ENCODE data around the gene PCYT1A.

PCYT1A gene

DNA sequence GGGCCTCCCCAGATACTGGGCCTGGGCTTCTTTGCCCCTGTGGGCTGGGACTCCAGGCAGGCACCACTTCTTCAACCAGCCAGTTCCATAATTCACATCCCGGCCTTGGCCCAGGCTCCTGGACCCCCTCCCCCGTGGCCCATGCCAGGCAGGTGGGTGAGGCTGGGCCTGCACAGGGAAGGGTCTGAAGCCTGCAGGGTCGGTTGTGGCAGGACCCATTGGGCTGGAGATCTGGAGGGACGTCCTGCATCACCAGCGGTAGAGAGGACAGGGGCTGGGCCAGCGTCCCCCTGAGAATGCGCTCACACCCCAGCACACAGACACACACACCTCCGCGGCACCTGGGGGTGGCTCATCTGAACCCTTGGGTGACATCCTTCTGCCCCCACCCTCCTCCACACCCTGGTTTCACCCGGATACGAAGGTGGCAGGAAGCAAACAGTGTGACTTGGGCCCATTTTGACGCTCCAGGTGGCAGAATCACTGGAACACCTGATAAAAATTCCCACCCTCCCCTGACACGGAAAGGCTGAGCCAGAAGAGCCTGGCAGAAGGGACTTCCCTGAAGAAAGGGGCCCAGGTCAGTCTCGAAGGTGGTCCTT is 91.8 kb downstream of the PCYT1A start:
- Histone ChIP-seq H3K36me3 (ENCODE audit: control insufficient read depth, insufficient read depth, low read length) (no peaks in the 10 kb centered on the region), H3K27me3 (ENCODE audit: control insufficient read depth, insufficient read depth, low read length) (no peaks in the 10 kb centered on the region), H3K9me3 (ENCODE audit: control insufficient read depth, low read length) (no peaks in the 10 kb centered on the region), H3K9ac (no peak overlapping the region), H3K4me3 (ENCODE audit: low read depth, low read length) (no peak overlapping the region), H3K27ac (no peak overlapping the region), H3K79me2 (no peaks in the 10 kb centered on the region), H2AFZ (no peak overlapping the region), H3K4me1 (no peaks in the 10 kb centered on the region), H3K4me2 (ENCODE audit: low read length) (no peak overlapping the region)
- TF ChIP-seq, protein P1, sequence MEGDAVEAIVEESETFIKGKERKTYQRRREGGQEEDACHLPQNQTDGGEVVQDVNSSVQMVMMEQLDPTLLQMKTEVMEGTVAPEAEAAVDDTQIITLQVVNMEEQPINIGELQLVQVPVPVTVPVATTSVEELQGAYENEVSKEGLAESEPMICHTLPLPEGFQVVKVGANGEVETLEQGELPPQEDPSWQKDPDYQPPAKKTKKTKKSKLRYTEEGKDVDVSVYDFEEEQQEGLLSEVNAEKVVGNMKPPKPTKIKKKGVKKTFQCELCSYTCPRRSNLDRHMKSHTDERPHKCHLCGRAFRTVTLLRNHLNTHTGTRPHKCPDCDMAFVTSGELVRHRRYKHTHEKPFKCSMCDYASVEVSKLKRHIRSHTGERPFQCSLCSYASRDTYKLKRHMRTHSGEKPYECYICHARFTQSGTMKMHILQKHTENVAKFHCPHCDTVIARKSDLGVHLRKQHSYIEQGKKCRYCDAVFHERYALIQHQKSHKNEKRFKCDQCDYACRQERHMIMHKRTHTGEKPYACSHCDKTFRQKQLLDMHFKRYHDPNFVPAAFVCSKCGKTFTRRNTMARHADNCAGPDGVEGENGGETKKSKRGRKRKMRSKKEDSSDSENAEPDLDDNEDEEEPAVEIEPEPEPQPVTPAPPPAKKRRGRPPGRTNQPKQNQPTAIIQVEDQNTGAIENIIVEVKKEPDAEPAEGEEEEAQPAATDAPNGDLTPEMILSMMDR (IDR thresholded peaks at IDR 0.05) = no peak

DNA sequence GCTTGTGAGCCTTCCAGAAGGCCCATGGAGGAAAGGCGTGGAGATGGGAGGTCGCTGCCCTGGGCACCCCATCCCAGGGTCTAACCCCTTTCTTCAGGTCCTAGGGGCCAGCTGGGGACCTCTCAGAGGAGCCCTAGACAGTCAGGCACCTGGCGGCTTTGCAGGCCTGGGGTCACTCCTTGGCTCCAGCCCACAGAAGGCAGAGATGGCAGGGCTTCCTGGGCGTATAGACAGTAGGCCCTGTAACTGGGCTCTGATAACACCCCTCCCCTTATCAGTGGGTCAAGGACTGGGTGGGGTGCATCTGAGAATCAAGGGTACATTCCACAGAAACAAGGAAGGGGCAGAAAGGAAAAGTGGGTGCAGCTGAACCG is 93.0 kb downstream of the PCYT1A start:
- Histone ChIP-seq H3K9me3 (ENCODE audit: control insufficient read depth, low read length) (no peaks in the 10 kb centered on the region), H3K27me3 (ENCODE audit: control insufficient read depth, insufficient read depth, low read length) (no peaks in the 10 kb centered on the region), H3K79me2 (no peaks in the 10 kb centered on the region), H2AFZ (no peak overlapping the region), H3K4me2 (ENCODE audit: low read length) (no peak overlapping the region), H3K36me3 (ENCODE audit: control insufficient read depth, insufficient read depth, low read length) (no peaks in the 10 kb centered on the region), H3K4me1 (no peaks in the 10 kb centered on the region), H3K9ac (no peak overlapping the region), H3K27ac (no peak overlapping the region), H3K4me3 (ENCODE audit: low read depth, low read length) (no peak overlapping the region)
- TF ChIP-seq, protein P1 (IDR thresholded peaks at IDR 0.05) = no peak

DNA sequence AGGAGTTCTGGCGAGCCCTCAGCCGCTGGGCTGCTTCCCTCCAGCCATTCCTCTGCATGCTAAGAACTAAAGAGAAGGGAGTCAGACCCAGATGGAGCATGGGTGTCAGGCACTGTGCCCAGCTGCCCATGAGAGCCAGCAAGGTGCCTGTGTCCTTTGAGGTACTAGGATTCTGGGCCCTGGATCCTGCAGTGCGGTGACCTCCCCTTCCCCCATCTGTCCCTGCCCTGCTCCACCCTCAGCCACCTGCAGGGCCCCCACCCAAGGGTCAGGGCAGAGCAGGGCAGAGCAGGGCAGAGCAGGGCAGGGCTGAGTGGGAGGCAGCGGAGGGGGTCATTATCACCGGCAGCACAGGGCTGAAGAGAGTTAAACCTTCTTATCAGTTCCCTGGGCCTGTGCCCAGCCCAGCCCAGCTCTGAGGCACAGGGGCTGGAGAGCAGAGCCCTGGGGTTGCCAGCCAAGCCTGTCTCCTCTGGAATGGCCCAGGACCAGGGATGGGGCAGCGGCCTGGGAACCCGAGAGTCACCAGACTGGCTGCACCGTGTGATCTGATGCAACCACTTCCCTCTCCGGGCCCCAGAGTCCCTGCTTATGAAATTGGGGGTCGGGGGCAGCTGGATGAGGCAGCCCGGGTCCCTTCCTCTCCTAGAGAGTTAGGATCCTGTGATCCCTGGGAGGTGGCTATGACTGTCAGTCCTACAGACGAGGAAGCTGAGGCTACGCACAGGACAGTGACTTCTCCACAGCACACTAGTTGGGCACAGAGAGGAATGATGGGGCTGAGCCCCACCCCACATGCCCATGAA is 93.6 kb downstream of the PCYT1A start:
- Histone ChIP-seq H3K4me3 (ENCODE audit: low read depth, low read length) (no peak overlapping the region), H3K36me3 (ENCODE audit: control insufficient read depth, insufficient read depth, low read length) (no peaks in the 10 kb centered on the region), H3K27me3 (ENCODE audit: control insufficient read depth, insufficient read depth, low read length) (no peaks in the 10 kb centered on the region), H3K27ac (no peak overlapping the region), H3K4me2 (ENCODE audit: low read length) (no peak overlapping the region), H3K9ac (no peak overlapping the region), H3K4me1 (no peaks in the 10 kb centered on the region), H2AFZ (no peak overlapping the region), H3K9me3 (ENCODE audit: control insufficient read depth, low read length) (no peaks in the 10 kb centered on the region), H3K79me2 (no peaks in the 10 kb centered on the region)
- TF ChIP-seq, protein P1 (IDR thresholded peaks at IDR 0.05) = no peak

DNA sequence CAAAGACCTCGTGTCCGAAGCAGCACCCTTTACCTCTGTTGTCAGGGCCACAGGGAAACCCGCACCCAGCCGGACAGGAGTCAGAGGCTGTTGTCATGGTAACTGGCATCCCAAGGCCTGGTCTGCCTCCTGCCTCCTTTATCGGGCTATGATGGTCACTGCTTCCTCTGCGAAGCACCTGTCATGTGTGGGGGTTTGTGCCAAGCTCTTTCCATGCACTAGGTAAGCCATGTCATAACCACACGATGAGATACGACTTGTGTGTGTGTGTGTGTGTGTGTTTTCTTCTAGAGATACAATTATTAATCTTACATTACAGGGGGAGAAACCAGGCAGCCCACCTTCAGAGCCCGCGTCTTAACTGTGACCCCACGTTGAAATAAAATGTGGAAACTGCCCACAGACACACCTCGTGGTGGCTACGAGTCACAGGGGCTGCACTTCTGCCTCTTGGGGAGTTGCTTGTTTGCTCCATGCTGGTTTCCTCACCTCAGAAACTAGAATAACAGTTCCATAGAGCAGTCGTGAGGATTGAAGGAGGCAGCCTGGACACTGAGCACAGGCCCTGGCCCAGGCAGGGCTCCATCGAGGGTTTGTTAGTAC is 94.3 kb downstream of the PCYT1A start:
- no peak overlapping the region for H3K9ac ChIP-seq
- TF ChIP-seq, protein P1 (IDR thresholded peaks at IDR 0.05) = no peak
- H3K27ac ChIP-seq = no peak overlapping the region
- no peak overlapping the region for H3K4me3 ChIP-seq (ENCODE audit: low read depth, low read length)
- no peaks in the 10 kb centered on the region for H3K4me1 ChIP-seq
- H3K36me3 ChIP-seq (ENCODE audit: control insufficient read depth, insufficient read depth, low read length) = no peaks in the 10 kb centered on the region
- H3K9me3 ChIP-seq (ENCODE audit: control insufficient read depth, low read length) = no peaks in the 10 kb centered on the region
- no peak overlapping the region for H3K4me2 ChIP-seq (ENCODE audit: low read length)
- no peak overlapping the region for H2AFZ ChIP-seq
- H3K27me3 ChIP-seq (ENCODE audit: control insufficient read depth, insufficient read depth, low read length) = no peaks in the 10 kb centered on the region
- no peaks in the 10 kb centered on the region for H3K79me2 ChIP-seq

Data from parathyroid adenoma (tissue), 2 donors.